HepG2 (cell line): ENCODE data around the gene PYGB. TPM values are rescaled to one million over a fixed set of nuclear protein-coding genes. Genes with fewer than 3 reads are reported as not detected.
A peak's percentile ranks its signal among the peaks of the same experiment; 100 is the strongest.

ENCODE experiments used
- ATAC-seq: fragments of 200-7000 bp; cut with Tn5 transposase; 3 replicates; pipeline ENCODE4 v1.9.1; 2020; ENCODE audit warnings: mild to moderate bottlenecking, moderate library complexity
- BruUV-seq: library from RNA; stranded (reverse); fragments of 400-500 nt; replicated peaks from 2 replicates; lab custom pipeline; 2021; lab: Mats Ljungman, UMichigan
- CTCF ChIA-PET: fragments of 300-600 bp; formaldehyde crosslinking; extraction: SDS; loops from one replicate; lab custom pipeline; 2021; ENCODE audit warnings: low total read pairs, inconsistent platforms, low intra/inter-chr PET ratio; lab: Yijun Ruan, JAX
- POLR2A ChIA-PET: fragments of 350-600 bp; sonication (Branson Sonifier 250); formaldehyde crosslinking; loops from one replicate; lab custom pipeline; 2020; ENCODE audit warnings: antibody characterized with exemption, inconsistent platforms; lab: Yijun Ruan, JAX
- DNase-seq: peaks from one replicate; pipeline ENCODE4 v3.0.0-alpha.2; 2015; ENCODE audit warnings: low spot score
- FAIRE-seq: peaks from 3 replicates; lab custom pipeline; 2011; peaks lifted over from hg19 to GRCh38; lab: Jason Lieb, UNC
- H2AFZ ChIP-seq: one replicate; pipeline ENCODE4 v1.6.1; 2011; ENCODE audit warnings: low read length, inconsistent platforms
- H3K27ac ChIP-seq: fragments of 300-600 bp; 3 replicates; pipeline ENCODE4 v1.8.0; 2011; ENCODE audit warnings: mixed run types, mild to moderate bottlenecking, mixed read lengths, low read length, inconsistent platforms; ENCODE audit not compliant: insufficient read depth; ENCODE audit errors: extremely low read length
- H3K27me3 ChIP-seq, 2 experiments: fragments of 200-600 bp in 1 of 2; 2 replicates in 1 of 2; 3 replicates in 1 of 2; pipeline versions ENCODE4 v1.6.0 to v1.8.0; 2011; ENCODE audit warnings: low read length in 2 of 2, mild to moderate bottlenecking in 2 of 2, moderate library complexity in 2 of 2, inconsistent platforms in 1 of 2; ENCODE audit not compliant: insufficient read depth in 2 of 2, control insufficient read depth in 1 of 2
- H3K36me3 ChIP-seq, 2 experiments: fragments of 200-600 bp in 1 of 2; replicated peaks in 1 of 2; 2 replicates in 1 of 2; 3 replicates in 1 of 2; pipeline versions ENCODE4 v1.5.1 to v1.8.0; 2011; ENCODE audit warnings: low read length in 2 of 2, inconsistent platforms in 1 of 2; ENCODE audit not compliant: insufficient read depth in 2 of 2, control insufficient read depth in 1 of 2
- H3K4me1 ChIP-seq: 2 replicates; pipeline ENCODE4 v1.5.1; 2012; ENCODE audit warnings: low read length, inconsistent platforms; ENCODE audit not compliant: insufficient read depth
- H3K4me2 ChIP-seq: 2 replicates; pipeline ENCODE4 v1.6.0; 2011; ENCODE audit warnings: low read depth, low read length, inconsistent platforms
- H3K4me3 ChIP-seq, 3 experiments: fragments of 200-600 bp in 1 of 3; sonication (generic), shearing (Covaris generic) in 1 of 3; replicated peaks in 1 of 3; 2 replicates each; pipeline ENCODE4 v1.5.1; 2011 to 2016; ENCODE audit warnings: low read length in 3 of 3, inconsistent platforms in 2 of 3, low read depth in 2 of 3, mild to moderate bottlenecking in 2 of 3, control low read depth in 1 of 3, mixed read lengths in 1 of 3; ENCODE audit not compliant: insufficient read depth in 1 of 3
- H3K79me2 ChIP-seq: one replicate; pipeline ENCODE4 v1.6.1; 2011; ENCODE audit warnings: low read length, inconsistent platforms; ENCODE audit not compliant: insufficient read depth
- H3K9ac ChIP-seq: 2 replicates; pipeline ENCODE4 v1.6.0; 2011; ENCODE audit warnings: mild to moderate bottlenecking, low read depth, low read length, inconsistent platforms; ENCODE audit not compliant: insufficient read depth
- H3K9me3 ChIP-seq: 2 replicates; pipeline ENCODE4 v1.5.1; 2012; ENCODE audit warnings: mild to moderate bottlenecking, low read length
- H4K20me1 ChIP-seq: 2 replicates; pipeline ENCODE4 v1.6.0; 2011; ENCODE audit warnings: inconsistent platforms, mild to moderate bottlenecking, low read length, moderate library complexity; ENCODE audit not compliant: insufficient read depth
- AGO2 ChIP-seq: fragments of 200-400 bp; formaldehyde crosslinking; optimal IDR thresholded peaks from 2 replicates; pipeline ENCODE3; 2017; ENCODE audit warnings: mild to moderate bottlenecking, low read depth, low read length, moderate library complexity
- GZF1 ChIP-seq: sonication (generic); formaldehyde crosslinking; IDR thresholded peaks from 2 replicates; pipeline ENCODE4 v1.5.1; 2020; ENCODE audit warnings: mild to moderate bottlenecking, missing genetic modification reagents
- HDAC2 ChIP-seq: sonication (generic); formaldehyde crosslinking; IDR thresholded peaks from 2 replicates; pipeline ENCODE4 v1.4.0; 2020; ENCODE audit warnings: missing genetic modification reagents
- MTERF4 ChIP-seq: sonication (generic); formaldehyde crosslinking; IDR thresholded peaks from 2 replicates; pipeline ENCODE4 v1.8.0; 2023; ENCODE audit warnings: mild to moderate bottlenecking, missing genetic modification reagents
- NFYC ChIP-seq: IDR thresholded peaks from 2 replicates; pipeline ENCODE4 v1.6.1; 2016; ENCODE audit warnings: missing genetic modification reagents, missing compliant biosample characterization
- POLR2G ChIP-seq: fragments of 200-400 bp; formaldehyde crosslinking; IDR thresholded peaks from 2 replicates; pipeline ENCODE4 v1.6.1; 2018; ENCODE audit warnings: mild to moderate bottlenecking, low read depth, low read length, moderate library complexity
- RFX5 ChIP-seq: IDR thresholded peaks from 2 replicates; pipeline ENCODE4 v1.6.1; 2011; ENCODE audit warnings: low read depth, low read length, improper control_type of control experiment
- STAG1 ChIP-seq: sonication (generic); formaldehyde crosslinking; IDR thresholded peaks from 2 replicates; pipeline ENCODE4 v1.4.0; 2020; ENCODE audit warnings: missing genetic modification reagents
- STAT6 ChIP-seq: sonication (generic); formaldehyde crosslinking; IDR thresholded peaks from 2 replicates; pipeline ENCODE4 v1.4.0; 2020; ENCODE audit warnings: missing genetic modification reagents, mild to moderate bottlenecking, borderline replicate concordance
- TBP ChIP-seq: sonication (generic); formaldehyde crosslinking; IDR thresholded peaks from 2 replicates; pipeline ENCODE4 v1.5.0; 2020; ENCODE audit warnings: missing genetic modification reagents
- ZFP41 ChIP-seq: sonication (generic); formaldehyde crosslinking; IDR thresholded peaks from 2 replicates; pipeline ENCODE4 v1.4.0; 2020; ENCODE audit warnings: mild to moderate bottlenecking, missing genetic modification reagents, borderline replicate concordance
- ZNF558 ChIP-seq: sonication (generic); formaldehyde crosslinking; IDR thresholded peaks from 2 replicates; pipeline ENCODE4 v1.9.0; 2022; ENCODE audit warnings: mild to moderate bottlenecking, missing genetic modification reagents, borderline replicate concordance
- ZNF749 ChIP-seq: sonication (generic); formaldehyde crosslinking; IDR thresholded peaks from 2 replicates; pipeline ENCODE4 v1.8.0; 2022; ENCODE audit warnings: mild to moderate bottlenecking, missing genetic modification reagents, moderate library complexity, borderline replicate concordance
- WGBS: methylation state at CpG from one replicate; pipeline ENCODE4 v1.1.6; 2017; ENCODE audit warnings: low lambda C conversion rate; 5-methylcytosine and 5-hydroxymethylcytosine counted together
- in situ Hi-C: cut with HindIII; loops from 2 replicates; pipeline ENCODE4 v1.10.0; 2017; ENCODE audit warnings: low pct_unique_long_range_greater_than_20kb; ENCODE audit not compliant: extremely low pct_ligation_motif_present
- intact Hi-C: fragments of 100-400 bp; cut with micrococcal nuclease; formaldehyde crosslinking; loops from one replicate; pipeline ENCODE4 v1.10.0; 2022; ENCODE audit not compliant: unreplicated experiment
- polyA plus RNA-seq, 8 experiments: library from polyadenylated mRNA; depleted of rRNA in 3 of 8; stranded (reverse) in 7 of 8; unstranded in 1 of 8; fragments of >200 nt; fragmentation: Illumina TruSeq in 4 of 8; extraction: Trizol in 4 of 8; gene quantifications; 2 replicates each; pipeline versions ENCODE4 v1.2.1 to v1.2.3, GENCODE V29; 2011 to 2016; ENCODE audit warnings: low read depth in 4 of 8, missing spikeins in 1 of 8, mixed read lengths in 1 of 8; ENCODE audit not compliant: insufficient read depth in 1 of 8
- total RNA-seq, 5 experiments: library from RNA; depleted of rRNA; stranded (reverse); fragments of >200 nt; fragmentation: Illumina TruSeq; extraction: Trizol; gene quantifications; 2 replicates each; pipeline ENCODE4 v1.2.3, GENCODE V29; 2016; ENCODE audit warnings: low read depth in 1 of 5
- TF ChIP-seq, protein P1 (sequence below): sonication (generic); formaldehyde crosslinking; IDR thresholded peaks from 2 replicates; pipeline ENCODE4 v1.9.0; 2021; ENCODE audit warnings: missing genetic modification reagents, borderline replicate concordance
- TF ChIP-seq, protein P2 (sequence below): sonication (generic); formaldehyde crosslinking; conservative IDR thresholded peaks from 2 replicates; pipeline ENCODE4 v1.4.0; 2020; ENCODE audit warnings: missing genetic modification reagents

Gene PYGB
- total and polyA plus RNA-seq, 2 of the 13 experiments (the other 11 are each of a cell fraction or from before 2014, with no cell fraction given) = 24.2 to 86.3 TPM

DNA sequence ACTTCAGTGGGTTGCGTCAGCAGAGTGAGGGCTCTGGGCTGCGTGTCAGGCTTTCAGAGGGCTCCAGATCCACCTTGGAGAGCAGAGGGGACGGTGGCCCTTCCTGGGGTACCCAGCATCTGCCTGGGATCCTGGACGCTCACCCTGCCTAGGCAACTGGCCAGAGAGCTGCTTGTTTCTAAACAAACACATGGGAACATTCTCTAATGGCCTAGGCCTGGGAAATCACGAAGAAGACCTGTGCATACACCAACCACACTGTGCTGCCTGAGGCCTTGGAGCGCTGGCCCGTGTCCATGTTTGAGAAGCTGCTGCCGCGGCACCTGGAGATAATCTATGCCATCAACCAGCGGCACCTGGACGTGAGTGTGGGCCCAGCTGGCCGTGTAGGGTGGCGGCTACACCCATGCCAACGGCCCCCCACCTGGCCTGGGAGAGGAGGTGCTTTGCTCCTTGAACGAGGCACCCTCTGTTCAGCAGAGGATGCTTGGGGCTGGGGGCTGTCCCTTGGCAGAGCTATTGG is 32.2 kb downstream of the PYGB start:
- no peak overlapping the region for H3K4me2 ChIP-seq
- H4K20me1 ChIP-seq = no peaks in the 10 kb centered on the region
- BruUV-seq = no TSS peak
- no peak for ATAC-seq
- 97% methylated on average over 12 of the region's 15 CpGs for WGBS
- no peaks in the 10 kb centered on the region for H3K4me1 ChIP-seq
- no peaks in the 10 kb centered on the region for H3K79me2 ChIP-seq
- H3K27me3 ChIP-seq = no peaks in the 10 kb centered on the region
- in situ Hi-C loops = no loop called here
- FAIRE-seq = no peak
- peaks cover 62 to 86% of the 10 kb centered on the region in 2 experiments; a peak in 4 of 5 replicates for H3K36me3 ChIP-seq
- no peak for DNase-seq
- H2AFZ ChIP-seq = no peak overlapping the region
- H3K27ac ChIP-seq = no peak overlapping the region
- no peak overlapping the region for H3K4me3 ChIP-seq
- H3K9ac ChIP-seq = no peak overlapping the region
- ChIA-PET CTCF (no interaction called here), POLR2A (no interaction called here)
- no peaks in the 10 kb centered on the region for H3K9me3 ChIP-seq
- intact Hi-C loops = no loop called here
- 0 out of 2 replicates have a peak, but pooled peaks have one; percentile 34 for TF ChIP-seq ZNF558
- TF ChIP-seq GZF1 (CRISPR knock-in tag) = no peak
- TF ChIP-seq, protein P1, sequence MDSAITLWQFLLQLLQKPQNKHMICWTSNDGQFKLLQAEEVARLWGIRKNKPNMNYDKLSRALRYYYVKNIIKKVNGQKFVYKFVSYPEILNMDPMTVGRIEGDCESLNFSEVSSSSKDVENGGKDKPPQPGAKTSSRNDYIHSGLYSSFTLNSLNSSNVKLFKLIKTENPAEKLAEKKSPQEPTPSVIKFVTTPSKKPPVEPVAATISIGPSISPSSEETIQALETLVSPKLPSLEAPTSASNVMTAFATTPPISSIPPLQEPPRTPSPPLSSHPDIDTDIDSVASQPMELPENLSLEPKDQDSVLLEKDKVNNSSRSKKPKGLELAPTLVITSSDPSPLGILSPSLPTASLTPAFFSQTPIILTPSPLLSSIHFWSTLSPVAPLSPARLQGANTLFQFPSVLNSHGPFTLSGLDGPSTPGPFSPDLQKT (CRISPR knock-in tag) = no peak
- TF ChIP-seq, protein P2, sequence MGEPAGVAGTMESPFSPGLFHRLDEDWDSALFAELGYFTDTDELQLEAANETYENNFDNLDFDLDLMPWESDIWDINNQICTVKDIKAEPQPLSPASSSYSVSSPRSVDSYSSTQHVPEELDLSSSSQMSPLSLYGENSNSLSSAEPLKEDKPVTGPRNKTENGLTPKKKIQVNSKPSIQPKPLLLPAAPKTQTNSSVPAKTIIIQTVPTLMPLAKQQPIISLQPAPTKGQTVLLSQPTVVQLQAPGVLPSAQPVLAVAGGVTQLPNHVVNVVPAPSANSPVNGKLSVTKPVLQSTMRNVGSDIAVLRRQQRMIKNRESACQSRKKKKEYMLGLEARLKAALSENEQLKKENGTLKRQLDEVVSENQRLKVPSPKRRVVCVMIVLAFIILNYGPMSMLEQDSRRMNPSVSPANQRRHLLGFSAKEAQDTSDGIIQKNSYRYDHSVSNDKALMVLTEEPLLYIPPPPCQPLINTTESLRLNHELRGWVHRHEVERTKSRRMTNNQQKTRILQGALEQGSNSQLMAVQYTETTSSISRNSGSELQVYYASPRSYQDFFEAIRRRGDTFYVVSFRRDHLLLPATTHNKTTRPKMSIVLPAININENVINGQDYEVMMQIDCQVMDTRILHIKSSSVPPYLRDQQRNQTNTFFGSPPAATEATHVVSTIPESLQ = no peak
- no peak for TF ChIP-seq STAG1
- TF ChIP-seq HDAC2 (CRISPR knock-in tag) = no peak
- no peak for TF ChIP-seq ZFP41
- TF ChIP-seq NFYC = no peak
- no peak for TF ChIP-seq TBP (CRISPR knock-in tag)
- TF ChIP-seq RFX5 = no peak
- TF ChIP-seq STAT6 (CRISPR knock-in tag) = no peak
- TF ChIP-seq AGO2 = peak; percentile 58
- TF ChIP-seq ZNF749 (CRISPR knock-in tag) = no peak
- no peak for TF ChIP-seq MTERF4
- TF ChIP-seq POLR2G = 0 out of 2 replicates have a peak, but pooled peaks have one; percentile 18
